GM12878 (cell line): ENCODE data around the gene SNX12. TPM values are rescaled to one million over a fixed set of nuclear protein-coding genes. Genes with fewer than 3 reads are reported as not detected.

ENCODE experiments used
- ATAC-seq: fragments of 200-7000 bp; cut with Tn5 transposase; 3 replicates; pipeline ENCODE4 v1.9.1; 2020; ENCODE audit warnings: mild to moderate bottlenecking, moderate library complexity
- BruUV-seq: library from RNA; stranded (reverse); fragments of 400-500 nt; replicated peaks from 2 replicates; lab custom pipeline; 2021; lab: Mats Ljungman, UMichigan
- CTCF ChIA-PET: fragments of 300-600 bp; sonication (Branson Sonifier 250); formaldehyde crosslinking; extraction: SDS; loops from one replicate; lab custom pipeline; 2021; ENCODE audit warnings: inconsistent platforms; lab: Yijun Ruan, JAX
- POLR2A ChIA-PET: fragments of 350-600 bp; formaldehyde crosslinking; extraction: SDS; loops from one replicate; lab custom pipeline; 2021; ENCODE audit warnings: inconsistent platforms; lab: Charles Lee
- RAD21 ChIA-PET: fragments of 300-600 bp; sonication (Branson Sonifier 250); formaldehyde crosslinking; loops from one replicate; lab custom pipeline; 2023; ENCODE audit warnings: antibody characterized with exemption; ENCODE audit not compliant: unreplicated experiment; lab: Charles Lee
- SMC1A ChIA-PET: fragments of 300-600 bp; sonication (Branson Sonifier 250); formaldehyde crosslinking; loops from one replicate; lab custom pipeline; 2023; ENCODE audit not compliant: unreplicated experiment, uncharacterized antibody; lab: Charles Lee
- DNase-seq: peaks from one replicate; pipeline ENCODE4 v3.0.0-alpha.2; 2011; ENCODE audit warnings: low read depth, low spot score
- FAIRE-seq: peaks from 3 replicates; lab custom pipeline; 2011; peaks lifted over from hg19 to GRCh38; lab: Jason Lieb, UNC
- H2AFZ ChIP-seq: 2 replicates; pipeline ENCODE4 v1.6.0; 2011; ENCODE audit warnings: low read depth, low read length, control low read depth; ENCODE audit not compliant: control insufficient read depth
- H3K27ac ChIP-seq: 2 replicates; pipeline ENCODE4 v1.5.1; 2011; ENCODE audit warnings: control low read depth; ENCODE audit not compliant: control insufficient read depth, insufficient read depth
- H3K27me3 ChIP-seq, 2 experiments: replicated peaks in 1 of 2; 2 replicates each; pipeline versions ENCODE4 v1.6.0 to v1.6.1; 2011; ENCODE audit warnings: low read length in 1 of 2; ENCODE audit not compliant: control insufficient read depth in 2 of 2, insufficient read depth in 2 of 2
- H3K36me3 ChIP-seq, 2 experiments: 2 replicates each; pipeline ENCODE4 v1.5.1; 2011; ENCODE audit warnings: low read length in 1 of 2; ENCODE audit not compliant: control insufficient read depth in 2 of 2, insufficient read depth in 2 of 2
- H3K4me1 ChIP-seq: 2 replicates; pipeline ENCODE4 v1.6.1; 2011; ENCODE audit warnings: mild to moderate bottlenecking, low read length, moderate library complexity, mixed read lengths; ENCODE audit not compliant: control insufficient read depth, insufficient read depth
- H3K4me2 ChIP-seq: 2 replicates; pipeline ENCODE4 v1.6.0; 2011; ENCODE audit warnings: control low read depth; ENCODE audit not compliant: control insufficient read depth, insufficient read depth
- H3K4me3 ChIP-seq: fragments of 200-600 bp; sonication (generic); 2 replicates; pipeline ENCODE4 v1.5.1; 2016
- H3K79me2 ChIP-seq: 2 replicates; pipeline ENCODE4 v1.6.0; 2011; ENCODE audit warnings: low read length; ENCODE audit not compliant: control insufficient read depth, insufficient read depth
- H3K9ac ChIP-seq: 2 replicates; pipeline ENCODE4 v1.8.0; 2011; ENCODE audit warnings: low read length, control low read depth, mixed read lengths; ENCODE audit not compliant: control insufficient read depth, insufficient read depth
- H3K9me3 ChIP-seq: replicated peaks from 3 replicates; pipeline ENCODE4 v1.5.1; 2011; ENCODE audit warnings: mild to moderate bottlenecking, low read length; ENCODE audit not compliant: control insufficient read depth, insufficient read depth
- H4K20me1 ChIP-seq: 2 replicates; pipeline ENCODE4 v1.6.0; 2011; ENCODE audit not compliant: control insufficient read depth, insufficient read depth
- EP300 ChIP-seq, 2 experiments: fragments of 150-350 bp in 1 of 2; IDR thresholded peaks; 2 replicates each; pipeline ENCODE4 v1.6.1; 2011 to 2012; ENCODE audit warnings: low read depth in 2 of 2, low read length in 2 of 2, borderline replicate concordance in 1 of 2, improper control_type of control experiment in 1 of 2, inconsistent platforms in 1 of 2; ENCODE audit not compliant: control insufficient read depth in 1 of 2
- KDM1A ChIP-seq: fragments of 200-600 bp; sonication (generic); IDR thresholded peaks from 2 replicates; pipeline ENCODE4 v1.6.1; 2016; ENCODE audit warnings: borderline replicate concordance
- SMAD5 ChIP-seq: IDR thresholded peaks from 2 replicates; pipeline ENCODE4 v1.6.1; 2016; ENCODE audit warnings: antibody characterized with exemption, low read depth
- WGBS: methylation state at CpG from one replicate; pipeline ENCODE4 v1.1.6; 2016; ENCODE audit warnings: low lambda C conversion rate; ENCODE audit not compliant: insufficient replicate concordance, insufficient coverage; ENCODE audit errors: missing lambda C conversion rate; 5-methylcytosine and 5-hydroxymethylcytosine counted together
- in situ Hi-C: fragments of 300-500 bp; cut with MboI; formaldehyde crosslinking; loops from 9 replicates; pipeline ENCODE4 v1.14.3; 2018; ENCODE audit warnings: mixed read lengths
- intact Hi-C: fragments of 100-400 bp; cut with micrococcal nuclease; formaldehyde crosslinking; loops from one replicate; pipeline ENCODE4 v1.14.2; 2022; ENCODE audit not compliant: unreplicated experiment
- polyA plus RNA-seq, 11 experiments: library from polyadenylated mRNA; depleted of rRNA in 4 of 11; unstranded in 6 of 11; stranded (reverse) in 5 of 11; fragments of >200 nt; fragmentation: Nextera tagmentation in 4 of 11; fragmentation: Illumina TruSeq in 1 of 11; extraction: Ambion mirVana in 4 of 11; extraction: Trizol in 1 of 11; gene quantifications; 1 replicate in 1 of 11; 2 replicates in 10 of 11; pipeline versions ENCODE4 v1.2.1 to v1.2.3, GENCODE V29; 2011 to 2016; ENCODE audit warnings: inconsistent platforms in 2 of 11, missing spikeins in 2 of 11, low read depth in 1 of 11
- total RNA-seq, 4 experiments: library from RNA; depleted of rRNA in 3 of 4; stranded (reverse); fragments of >200 nt in 3 of 4; fragmentation: Illumina TruSeq in 1 of 4; extraction: Trizol in 1 of 4; gene quantifications; 2 replicates each; pipeline versions ENCODE4 v1.2.1 to v1.2.3, GENCODE V29; 2013 to 2021
- TF ChIP-seq, protein P1 (sequence below): fragments of 450-650 bp; IDR thresholded peaks from 2 replicates; pipeline ENCODE4 v1.6.1; 2018; ENCODE audit warnings: borderline replicate concordance, mild to moderate bottlenecking; ENCODE audit not compliant: partially characterized antibody
- TF ChIP-seq, protein P2 (sequence below), 3 experiments: IDR thresholded peaks in 2 of 3; conservative IDR thresholded peaks in 1 of 3; 2 replicates each; pipeline ENCODE4 v1.5.1; 2011; ENCODE audit warnings: low read depth in 3 of 3, low read length in 3 of 3, mild to moderate bottlenecking in 3 of 3, control low read depth in 2 of 3, moderate library complexity in 2 of 3, inconsistent platforms in 1 of 3, mixed read lengths in 1 of 3; ENCODE audit not compliant: control insufficient read depth in 2 of 3, insufficient read depth in 1 of 3; ENCODE audit errors: extremely low read depth in 1 of 3

The SNX12 gene
- total and polyA plus RNA-seq, 10 of the 15 experiments (the other 5 are each of a cell fraction or from before 2014, with no cell fraction given) = 4.4 to 50.4 (median 34.2) TPM

DNA sequence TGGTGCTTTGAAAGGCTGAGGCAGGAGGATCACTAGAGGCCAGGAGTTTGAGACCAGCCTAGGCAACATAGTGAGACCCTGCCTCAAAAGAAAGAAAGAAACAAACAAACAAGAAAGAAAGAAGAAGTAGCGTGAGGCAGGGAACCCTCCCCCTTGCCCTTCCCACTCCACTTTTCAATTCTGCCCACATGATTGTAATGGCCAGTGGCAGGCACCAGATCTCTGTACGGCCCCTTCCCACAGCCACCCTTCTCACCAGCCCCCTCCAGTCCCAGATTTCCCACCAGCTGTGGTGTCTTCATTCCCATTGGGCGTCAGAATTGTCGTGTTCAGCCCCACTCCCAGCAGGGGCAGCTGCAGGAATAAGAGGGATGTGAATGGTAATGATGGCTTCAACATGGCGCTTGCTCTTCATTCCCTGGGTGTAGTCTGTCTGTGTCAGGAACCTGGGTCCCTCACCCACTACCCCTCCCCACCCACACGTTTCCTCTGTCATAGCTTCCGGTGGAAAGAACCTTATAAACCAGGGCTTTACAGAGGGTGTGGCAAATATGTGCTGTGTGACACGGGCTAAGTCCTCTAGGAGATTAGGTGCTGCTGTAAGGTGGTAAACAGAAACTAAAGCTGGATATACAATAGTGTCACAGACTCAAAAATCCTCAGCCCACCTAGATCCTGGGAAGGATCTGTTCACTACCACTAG, 43.2 kb upstream of the SNX12 start, which contains the start of gene IL2RG (continued):
- TF ChIP-seq EP300 (IDR thresholded peaks at IDR 0.05; ENCODE audit: borderline replicate concordance in 1 of 2, control insufficient read depth in 1 of 2, low read depth in 2 of 2, low read length in 2 of 2) = peak in 1 of 2 experiments; percentile 62; a peak in 1 of 4 replicates
- TF ChIP-seq SMAD5 = peak; percentile 77
- TF ChIP-seq, protein P1, sequence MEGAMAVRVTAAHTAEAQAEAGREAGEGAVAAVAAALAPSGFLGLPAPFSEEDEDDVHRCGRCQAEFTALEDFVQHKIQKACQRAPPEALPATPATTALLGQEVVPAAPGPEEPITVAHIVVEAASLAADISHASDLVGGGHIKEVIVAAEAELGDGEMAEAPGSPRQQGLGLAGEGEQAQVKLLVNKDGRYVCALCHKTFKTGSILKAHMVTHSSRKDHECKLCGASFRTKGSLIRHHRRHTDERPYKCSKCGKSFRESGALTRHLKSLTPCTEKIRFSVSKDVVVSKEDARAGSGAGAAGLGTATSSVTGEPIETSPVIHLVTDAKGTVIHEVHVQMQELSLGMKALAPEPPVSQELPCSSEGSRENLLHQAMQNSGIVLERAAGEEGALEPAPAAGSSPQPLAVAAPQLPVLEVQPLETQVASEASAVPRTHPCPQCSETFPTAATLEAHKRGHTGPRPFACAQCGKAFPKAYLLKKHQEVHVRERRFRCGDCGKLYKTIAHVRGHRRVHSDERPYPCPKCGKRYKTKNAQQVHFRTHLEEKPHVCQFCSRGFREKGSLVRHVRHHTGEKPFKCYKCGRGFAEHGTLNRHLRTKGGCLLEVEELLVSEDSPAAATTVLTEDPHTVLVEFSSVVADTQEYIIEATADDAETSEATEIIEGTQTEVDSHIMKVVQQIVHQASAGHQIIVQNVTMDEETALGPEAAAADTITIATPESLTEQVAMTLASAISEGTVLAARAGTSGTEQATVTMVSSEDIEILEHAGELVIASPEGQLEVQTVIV = no peak

DNA sequence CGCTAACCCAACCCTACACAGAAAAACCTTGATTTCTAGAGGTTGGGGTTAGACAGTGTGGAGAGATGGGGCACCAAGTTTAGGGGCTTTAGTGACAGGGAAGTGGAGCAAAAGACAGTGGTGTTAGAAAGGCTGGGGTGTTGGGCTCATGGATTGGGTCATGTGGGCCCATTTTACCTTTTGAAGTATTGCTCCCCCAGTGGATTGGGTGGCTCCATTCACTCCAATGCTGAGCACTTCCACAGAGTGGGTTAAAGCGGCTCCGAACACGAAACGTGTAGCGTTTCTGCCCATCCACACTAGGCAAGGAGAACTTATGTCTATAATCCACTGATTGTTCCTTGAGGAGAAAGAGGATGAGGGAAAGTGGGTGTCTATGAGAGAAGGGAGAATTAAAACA, 40.9 kb upstream of the SNX12 start:
- peak overlapping the region; percentile 73 for H3K9ac ChIP-seq
- no peaks in the 10 kb centered on the region for H4K20me1 ChIP-seq
- in situ Hi-C loops (no loop called here), intact Hi-C loops (no loop called here)
- H3K36me3 ChIP-seq = no peaks in the 10 kb centered on the region; a peak in 1 of 4 replicates
- CTCF ChIA-PET = interaction anchor here (1.0 kb wide), 1 partner anchor 174 kb away, joined by 6 read pairs; the partner anchor contains the start of gene NONO
- H3K27me3 ChIP-seq = no peaks in the 10 kb centered on the region
- H3K4me1 ChIP-seq = peaks cover 14% of the 10 kb centered on the region
- 0 out of 2 replicates have a peak overlapping the region, but pooled peaks have one; percentile 14 for H3K27ac ChIP-seq
- no TSS peak for BruUV-seq
- RAD21 ChIA-PET = no interaction called here
- H2AFZ ChIP-seq = no peak overlapping the region
- SMC1A ChIA-PET = no interaction called here
- H3K9me3 ChIP-seq = no peaks in the 10 kb centered on the region; the same call in 2 of the 3 replicates
- 77% methylated on average over 6 of the region's 6 CpGs for WGBS
- ATAC-seq (0 out of 3 replicates have a peak, but pooled peaks have one; percentile 6), FAIRE-seq (no peak), DNase-seq (no peak)
- peaks cover 49% of the 10 kb centered on the region for H3K79me2 ChIP-seq
- peak overlapping the region; percentile 58 for H3K4me2 ChIP-seq
- TF ChIP-seq, protein P2, sequence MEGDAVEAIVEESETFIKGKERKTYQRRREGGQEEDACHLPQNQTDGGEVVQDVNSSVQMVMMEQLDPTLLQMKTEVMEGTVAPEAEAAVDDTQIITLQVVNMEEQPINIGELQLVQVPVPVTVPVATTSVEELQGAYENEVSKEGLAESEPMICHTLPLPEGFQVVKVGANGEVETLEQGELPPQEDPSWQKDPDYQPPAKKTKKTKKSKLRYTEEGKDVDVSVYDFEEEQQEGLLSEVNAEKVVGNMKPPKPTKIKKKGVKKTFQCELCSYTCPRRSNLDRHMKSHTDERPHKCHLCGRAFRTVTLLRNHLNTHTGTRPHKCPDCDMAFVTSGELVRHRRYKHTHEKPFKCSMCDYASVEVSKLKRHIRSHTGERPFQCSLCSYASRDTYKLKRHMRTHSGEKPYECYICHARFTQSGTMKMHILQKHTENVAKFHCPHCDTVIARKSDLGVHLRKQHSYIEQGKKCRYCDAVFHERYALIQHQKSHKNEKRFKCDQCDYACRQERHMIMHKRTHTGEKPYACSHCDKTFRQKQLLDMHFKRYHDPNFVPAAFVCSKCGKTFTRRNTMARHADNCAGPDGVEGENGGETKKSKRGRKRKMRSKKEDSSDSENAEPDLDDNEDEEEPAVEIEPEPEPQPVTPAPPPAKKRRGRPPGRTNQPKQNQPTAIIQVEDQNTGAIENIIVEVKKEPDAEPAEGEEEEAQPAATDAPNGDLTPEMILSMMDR (IDR thresholded peaks at IDR 0.05 in 2 of 3, conservative IDR thresholded peaks at IDR 0.05 in 1 of 3; ENCODE audit: control insufficient read depth in 2 of 3, extremely low read depth in 1 of 3, insufficient read depth in 1 of 3, low read depth in 3 of 3, low read length in 3 of 3) = 0 out of 6 replicates have a peak, but pooled peaks of 2 of the 3 experiments have one; percentile 0 to 17
- no peak for TF ChIP-seq KDM1A
- peak overlapping the region; percentile 84 for H3K4me3 ChIP-seq
- POLR2A ChIA-PET = interaction anchor here (1.4 kb wide), 1 partner anchor 9 kb away, joined by 9 read pairs; the partner anchor contains the start of gene MED12
